CD4-positive, alpha-beta T cell (primary cell): ENCODE results near the gene GIT2. TPM values are rescaled to one million over a fixed set of nuclear protein-coding genes. Genes with fewer than 3 reads are reported as not detected.
"Not testable (repeated sequence)": the region's sequence is repeated elsewhere in the genome, so short reads cannot be mapped to it uniquely, and the experiment has no call there.

Experiments
- ATAC-seq: fragments of 200-7000 bp; cut with Tn5 transposase; one replicate; pipeline ENCODE4 v1.10.0; 2022; ENCODE audit warnings: mild to moderate bottlenecking; ENCODE audit not compliant: poor library complexity
- CTCF ChIA-PET: fragments of 350-600 bp; sonication (Branson Sonifier 250); formaldehyde crosslinking; loops from one replicate; lab custom pipeline; 2021; ENCODE audit warnings: antibody characterized with exemption, inconsistent platforms; lab: Charles Lee
- POLR2A ChIA-PET: fragments of 350-600 bp; sonication (Branson Sonifier 250); formaldehyde crosslinking; loops from one replicate; lab custom pipeline; 2021; ENCODE audit warnings: antibody characterized with exemption, inconsistent platforms; lab: Charles Lee
- DNase-seq, 14 experiments: peaks; one replicate each; pipeline ENCODE4 v3.0.0-alpha.2; 2013 to 2020; ENCODE audit warnings: mixed read lengths in 2 of 14
- H3K27ac ChIP-seq, 2 donors: one replicate each; pipeline versions ENCODE4 v1.5.1 to v1.7.0; 2013; ENCODE audit warnings: low read length in 2 of 2, low read depth in 1 of 2, mild to moderate bottlenecking in 1 of 2
- H3K27me3 ChIP-seq, 2 experiments: 1 replicate in 1 of 2; 2 replicates in 1 of 2; pipeline versions ENCODE4 v1.6.1 to v1.7.0; 2013; ENCODE audit warnings: low read length in 2 of 2, control low read depth in 1 of 2, mild to moderate bottlenecking in 1 of 2, moderate library complexity in 1 of 2; ENCODE audit not compliant: insufficient read depth in 2 of 2, control insufficient read depth in 1 of 2
- H3K36me3 ChIP-seq: one replicate; pipeline ENCODE4 v1.6.1; 2013; ENCODE audit warnings: low read length, control low read depth; ENCODE audit not compliant: insufficient read depth
- H3K4me1 ChIP-seq: one replicate; pipeline ENCODE4 v1.6.1; 2013; ENCODE audit warnings: low read length, control low read depth; ENCODE audit not compliant: insufficient read depth
- H3K4me3 ChIP-seq: one replicate; pipeline ENCODE4 v1.5.1; 2013; ENCODE audit warnings: mild to moderate bottlenecking, low read length, moderate library complexity
- H3K9me3 ChIP-seq, 2 experiments: 1 replicate in 1 of 2; 2 replicates in 1 of 2; pipeline versions ENCODE4 v1.6.1 to v1.7.0; 2013; ENCODE audit warnings: low read length in 2 of 2, mild to moderate bottlenecking in 2 of 2, control low read depth in 1 of 2, moderate library complexity in 1 of 2; ENCODE audit not compliant: control insufficient read depth in 1 of 2, insufficient read depth in 1 of 2
- H3K27ac Mint-ChIP-seq: one replicate; pipeline ENCODE4 v1.8.0; 2020; ENCODE audit warnings: mixed read lengths
- H3K27me3 Mint-ChIP-seq: one replicate; pipeline ENCODE4 v1.8.0; 2021; ENCODE audit warnings: mixed read lengths
- H3K36me3 Mint-ChIP-seq: one replicate; pipeline ENCODE4 v1.8.0; 2021; ENCODE audit warnings: low read depth, mixed read lengths
- H3K4me1 Mint-ChIP-seq: one replicate; pipeline ENCODE4 v1.8.0; 2021; ENCODE audit warnings: low read depth, mixed read lengths
- H3K4me3 Mint-ChIP-seq: one replicate; pipeline ENCODE4 v1.8.0; 2020; ENCODE audit warnings: mild to moderate bottlenecking, mixed read lengths
- H3K9me3 Mint-ChIP-seq: one replicate; pipeline ENCODE4 v1.8.0; 2020; ENCODE audit warnings: mixed read lengths
- intact Hi-C, 2 experiments: fragments of 100-400 bp; cut with DNase I in 1 of 2; cut with micrococcal nuclease in 1 of 2; formaldehyde crosslinking; loops; one replicate each; pipeline versions ENCODE4 v1.15.1 to v1.9.0; 2023 to 2025; cut with DNase I, micrococcal nuclease
- total RNA-seq, 174 experiments: library from RNA in 2 of 174; stranded (reverse) in 2 of 174; gene quantifications; one replicate each; pipeline ENCODE4 v1.2.3 and lab custom pipeline; 2021 to 2026
- TF ChIP-seq, protein P1 (sequence below): fragments of 200-600 bp; IDR thresholded peaks from one replicate; pipeline ENCODE4 v1.8.0; 2022; ENCODE audit warnings: antibody characterized with exemption, mild to moderate bottlenecking

Gene GIT2
- total RNA-seq, 2 experiments from 2014 or later, result 68.6 to 70.7 TPM

DNA sequence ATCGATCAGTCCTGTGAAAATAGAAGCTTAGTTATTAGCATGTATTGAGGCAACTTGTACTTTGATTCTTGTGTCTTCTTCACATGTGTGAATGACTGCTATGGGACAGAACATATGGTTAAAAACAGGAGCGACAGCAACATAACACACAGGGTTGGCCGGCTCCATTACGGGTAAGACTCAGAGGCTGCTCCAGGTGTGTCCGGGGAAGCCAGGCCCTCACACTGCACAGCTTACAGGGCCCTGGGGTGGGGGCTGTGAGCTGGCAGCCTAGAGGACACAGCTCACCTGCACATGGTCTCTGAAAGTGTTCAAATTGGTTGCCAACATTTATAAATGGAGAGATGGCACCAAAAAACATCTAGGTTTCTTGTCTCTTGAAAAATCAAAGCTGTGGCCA is 65.0 kb downstream of the GIT2 start:
- intact Hi-C loops, result loop anchor here in 1 of 2 experiments (5.0 kb wide), 1 partner anchor 81 kb away; no protein-coding TSS in a partner anchor
- ChIA-PET CTCF (interaction anchor here (0.8 to 1.6 kb wide), 2 partner anchors 78 to 86 kb away, joined by 3 to 4 read pairs; no protein-coding TSS in a partner anchor), POLR2A (no interaction called here)
- Mint-ChIP-seq H3K36me3 (peaks cover 71% of the 10 kb centered on the region), H3K9me3 (no peaks in the 10 kb centered on the region), H3K27me3 (no peaks in the 10 kb centered on the region), H3K4me3 (no peak overlapping the region), H3K27ac (no peak overlapping the region), H3K4me1 (no peaks in the 10 kb centered on the region)
- ATAC-seq (no peak), DNase-seq (no peak)
- Histone ChIP-seq H3K27me3 (no peaks in the 10 kb centered on the region), H3K4me1 (no peaks in the 10 kb centered on the region), H3K9me3 (no peaks in the 10 kb centered on the region), H3K36me3 (peaks cover 65% of the 10 kb centered on the region), H3K27ac (no peak overlapping the region), H3K4me3 (no peak overlapping the region)
- TF ChIP-seq, protein P1, sequence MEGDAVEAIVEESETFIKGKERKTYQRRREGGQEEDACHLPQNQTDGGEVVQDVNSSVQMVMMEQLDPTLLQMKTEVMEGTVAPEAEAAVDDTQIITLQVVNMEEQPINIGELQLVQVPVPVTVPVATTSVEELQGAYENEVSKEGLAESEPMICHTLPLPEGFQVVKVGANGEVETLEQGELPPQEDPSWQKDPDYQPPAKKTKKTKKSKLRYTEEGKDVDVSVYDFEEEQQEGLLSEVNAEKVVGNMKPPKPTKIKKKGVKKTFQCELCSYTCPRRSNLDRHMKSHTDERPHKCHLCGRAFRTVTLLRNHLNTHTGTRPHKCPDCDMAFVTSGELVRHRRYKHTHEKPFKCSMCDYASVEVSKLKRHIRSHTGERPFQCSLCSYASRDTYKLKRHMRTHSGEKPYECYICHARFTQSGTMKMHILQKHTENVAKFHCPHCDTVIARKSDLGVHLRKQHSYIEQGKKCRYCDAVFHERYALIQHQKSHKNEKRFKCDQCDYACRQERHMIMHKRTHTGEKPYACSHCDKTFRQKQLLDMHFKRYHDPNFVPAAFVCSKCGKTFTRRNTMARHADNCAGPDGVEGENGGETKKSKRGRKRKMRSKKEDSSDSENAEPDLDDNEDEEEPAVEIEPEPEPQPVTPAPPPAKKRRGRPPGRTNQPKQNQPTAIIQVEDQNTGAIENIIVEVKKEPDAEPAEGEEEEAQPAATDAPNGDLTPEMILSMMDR, result no peak

DNA sequence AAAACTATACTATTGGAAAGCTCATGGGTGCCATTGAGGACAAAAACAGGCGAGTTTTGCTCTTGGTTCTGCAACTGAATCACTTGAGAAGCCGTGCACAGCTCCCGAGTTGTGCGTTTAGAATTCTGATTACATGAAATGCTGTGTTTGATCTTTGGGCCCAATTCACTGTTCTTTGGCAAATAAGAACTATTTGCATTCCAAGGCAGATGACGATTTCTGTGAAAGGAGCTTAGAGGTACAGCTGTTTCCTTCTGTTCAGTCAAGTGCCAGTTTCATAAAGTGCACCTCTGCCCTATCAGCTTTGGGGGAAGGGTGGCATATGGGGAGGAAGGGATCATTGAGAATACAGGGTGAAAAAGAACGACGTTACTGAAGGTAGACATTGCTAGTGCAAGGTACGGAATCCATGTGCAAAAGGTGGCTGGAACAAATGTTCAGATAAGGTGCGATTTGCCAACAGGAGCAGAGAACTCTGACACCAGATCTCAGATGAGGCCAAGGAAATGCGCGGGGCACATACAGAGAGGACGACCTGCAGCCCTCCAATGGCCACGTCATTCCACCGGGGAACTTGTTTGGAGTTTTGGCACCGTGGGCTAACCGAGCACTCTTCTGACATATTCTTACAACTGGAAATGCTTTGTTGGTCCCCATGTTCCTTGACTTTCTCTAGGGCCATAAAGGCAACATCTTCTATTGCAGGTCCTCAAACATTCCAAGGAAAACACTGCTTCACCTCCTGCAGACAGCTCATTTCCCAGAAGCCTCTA is 66.0 kb downstream of the GIT2 start:
- peak overlapping the region; percentile 42 for H3K27ac Mint-ChIP-seq
- no peak overlapping the region for H3K4me3 Mint-ChIP-seq
- POLR2A ChIA-PET, result interaction anchor here (0.6 kb wide), 1 partner anchor 71 kb away, joined by 3 read pairs; no protein-coding TSS in a partner anchor
- Histone ChIP-seq H3K36me3 (peaks cover 57% of the 10 kb centered on the region), H3K4me1 (no peaks in the 10 kb centered on the region), H3K4me3 (no peak overlapping the region), H3K27ac (no peak overlapping the region), H3K27me3 (no peaks in the 10 kb centered on the region), H3K9me3 (no peaks in the 10 kb centered on the region)
- no peak for ATAC-seq
- intact Hi-C loops, result loop anchor here in 1 of 2 experiments (5.0 kb wide), 1 partner anchor 82 kb away; no protein-coding TSS in a partner anchor
- no peaks in the 10 kb centered on the region for H3K9me3 Mint-ChIP-seq
- no peaks in the 10 kb centered on the region for H3K4me1 Mint-ChIP-seq
- no peaks in the 10 kb centered on the region for H3K27me3 Mint-ChIP-seq
- no peak for DNase-seq
- H3K36me3 Mint-ChIP-seq, result peaks cover 62% of the 10 kb centered on the region
- CTCF ChIA-PET, result no interaction called here
- TF ChIP-seq, protein P1, result no peak

DNA sequence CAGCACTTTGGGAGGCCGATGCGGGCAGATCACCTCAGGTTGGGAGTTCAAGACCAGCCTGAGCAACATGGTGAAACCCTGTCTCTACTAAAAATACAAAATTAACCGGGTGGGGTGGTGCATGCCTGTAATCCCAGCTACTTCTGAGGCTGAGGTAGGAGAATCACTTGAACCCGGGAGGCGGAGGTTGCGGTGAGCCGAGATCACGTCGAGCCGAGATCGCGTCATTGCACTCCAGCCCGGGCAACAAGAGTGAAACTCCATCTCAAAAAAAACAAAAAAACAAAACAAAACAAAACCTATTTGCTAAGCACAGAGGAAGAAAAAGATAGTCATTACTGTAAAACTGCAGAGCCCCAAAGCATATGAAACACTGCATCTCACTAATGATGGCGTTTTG is 66.8 kb downstream of the GIT2 start:
- H3K4me1 ChIP-seq, CTCF ChIA-PET, H3K9me3 Mint-ChIP-seq, H3K27me3 ChIP-seq, H3K4me1 Mint-ChIP-seq, H3K4me3 ChIP-seq, DNase-seq, H3K4me3 Mint-ChIP-seq, H3K27ac Mint-ChIP-seq, ATAC-seq, H3K27me3 Mint-ChIP-seq, H3K9me3 ChIP-seq, H3K27ac ChIP-seq, POLR2A ChIA-PET: not testable (repeated sequence)
- H3K36me3 Mint-ChIP-seq, result peaks cover 58% of the 10 kb centered on the region
- peaks cover 50% of the 10 kb centered on the region for H3K36me3 ChIP-seq
- intact Hi-C loops, result loop anchor here in 1 of 2 experiments (2.0 kb wide), 1 partner anchor 77 kb away; no protein-coding TSS in a partner anchor
